Transverse colon (tissue), 4 donors: Measurements from ENCODE around the gene ZNF792.

Experiments used
- CTCF ChIP-seq, 5 experiments: fragments of 200-600 bp in 3 of 5; fragments of 450-650 bp in 2 of 5; sonication (generic) in 3 of 5; IDR thresholded peaks; 1 replicate in 2 of 5; 2 replicates in 3 of 5; pipeline ENCODE4 v1.5.1; 2016 to 2017; ENCODE audit warnings: antibody characterized with exemption in 5 of 5, inconsistent platforms in 3 of 5, mild to moderate bottlenecking in 2 of 5, moderate library complexity in 1 of 5
- EP300 ChIP-seq: sonication (generic); formaldehyde crosslinking; IDR thresholded peaks from one replicate; pipeline ENCODE4 v1.6.1; 2017; ENCODE audit warnings: antibody characterized with exemption, low read depth
- POLR2A ChIP-seq: fragments of 450-650 bp; IDR thresholded peaks from one replicate; pipeline ENCODE4 v1.6.1; 2016; ENCODE audit warnings: antibody characterized with exemption, mild to moderate bottlenecking, moderate library complexity
- POLR2AphosphoS5 ChIP-seq, 3 donors: sonication (generic); formaldehyde crosslinking; IDR thresholded peaks; one replicate each; pipeline ENCODE4 v1.6.1; 2016; ENCODE audit warnings: antibody characterized with exemption in 3 of 3

- TF ChIP-seq CTCF (IDR thresholded peaks at IDR 0.05) (no peak), POLR2A (no peak), POLR2AphosphoS5 (IDR thresholded peaks at IDR 0.05) (no peak), EP300 (no peak)
Measured at GRCh38 chr19:34938886-34939285, 25.1 kb downstream of the ZNF792 start.
